HG03103 (cell line): ENCODE data around the gene FLII.
A peak's percentile ranks its signal among the peaks of the same experiment; 100 is the strongest.

ENCODE experiments used
- ATAC-seq: cut with Tn5 transposase; IDR thresholded peaks from one replicate; pipeline ENCODE4 v1.9.1; 2021; ENCODE audit warnings: low read depth; ENCODE audit not compliant: unreplicated experiment

Gene FLII

GRCh38 chr17:18246109-18246725, 12.3 kb downstream of the FLII start:
- no peak for ATAC-seq

GRCh38 chr17:18245038-18245776, 13.3 kb downstream of the FLII start:
- no peak for ATAC-seq

GRCh38 chr17:18241229-18241871, 17.2 kb downstream of the FLII start:
- no peak for ATAC-seq

- no peak for ATAC-seq
These were observed 18.1 kb downstream of the FLII start for GRCh38 chr17:18240449-18240848.

GRCh38 chr17:18238299-18238698, 20.2 kb downstream of the FLII start:
- no peak for ATAC-seq

GRCh38 chr17:18237461-18237860, 21.1 kb downstream of the FLII start:
- no peak for ATAC-seq

GRCh38 chr17:18236494-18236893, 22.0 kb downstream of the FLII start:
- no peak for ATAC-seq

- ATAC-seq = no peak
These were observed 22.7 kb downstream of the FLII start for GRCh38 chr17:18235743-18236256.

GRCh38 chr17:18234853-18235380, 23.6 kb downstream of the FLII start:
- ATAC-seq = no peak

GRCh38 chr17:18233803-18234518, 24.6 kb downstream of the FLII start:
- ATAC-seq = no peak

GRCh38 chr17:18231164-18231563, 27.4 kb downstream of the FLII start:
- no peak for ATAC-seq

GRCh38 chr17:18230288-18231141, 28.0 kb downstream of the FLII start:
- ATAC-seq = no peak

GRCh38 chr17:18229771-18230170, 28.8 kb downstream of the FLII start:
- no peak for ATAC-seq

GRCh38 chr17:18229254-18229653, 29.3 kb downstream of the FLII start:
- no peak for ATAC-seq

GRCh38 chr17:18228176-18228682, 30.3 kb downstream of the FLII start:
- ATAC-seq = no peak

- no peak for ATAC-seq
These were observed 30.9 kb downstream of the FLII start for GRCh38 chr17:18227635-18228034.

- no peak for ATAC-seq
These were observed 32.1 kb downstream of the FLII start for GRCh38 chr17:18226284-18226945.

- peak; percentile 24 for ATAC-seq
These were observed 32.8 kb downstream of the FLII start for GRCh38 chr17:18225642-18226283.
